Endothelial cell of umbilical vein (primary cell): ENCODE measurements around the gene TOMM6. TPM values are rescaled to one million over a fixed set of nuclear protein-coding genes. Genes with fewer than 3 reads are reported as not detected.

Experiments
- BruUV-seq: library from RNA; stranded (reverse); fragments of 400-500 nt; replicated peaks from 2 replicates; lab custom pipeline; 2021; lab: Mats Ljungman, UMichigan
- CTCF ChIA-PET: fragments of 300-600, 350-600 bp; sonication (Branson Sonifier 250); formaldehyde crosslinking; loops from one replicate; lab custom pipeline; 2021; ENCODE audit warnings: antibody characterized with exemption, inconsistent platforms; lab: Charles Lee
- POLR2A ChIA-PET: fragments of 300-600, 350-600 bp; sonication (Branson Sonifier 250); formaldehyde crosslinking; loops from one replicate; lab custom pipeline; 2021; ENCODE audit warnings: antibody characterized with exemption, inconsistent platforms; lab: Charles Lee
- DNase-seq: peaks from one replicate; pipeline ENCODE4 v3.0.0-alpha.2; 2011; ENCODE audit warnings: low read depth, low spot score
- FAIRE-seq: peaks from 2 replicates; lab custom pipeline; 2011; peaks lifted over from hg19 to GRCh38; lab: Jason Lieb, UNC
- H2AFZ ChIP-seq: 2 replicates; pipeline ENCODE4 v1.6.0; 2012; ENCODE audit warnings: low read depth, low read length, control low read depth, inconsistent platforms
- H3K27ac ChIP-seq: 2 replicates; pipeline ENCODE4 v1.5.1; 2011; ENCODE audit warnings: low read depth, mild to moderate bottlenecking, control low read depth, low read length, moderate library complexity; ENCODE audit not compliant: insufficient read depth
- H3K27me3 ChIP-seq, 2 experiments: 2 replicates each; pipeline versions ENCODE4 v1.6.0 to v1.6.1; 2011; ENCODE audit warnings: low read length in 2 of 2, mixed read lengths in 1 of 2; ENCODE audit not compliant: control insufficient read depth in 2 of 2, insufficient read depth in 2 of 2
- H3K36me3 ChIP-seq, 2 experiments: 2 replicates in 1 of 2; 3 replicates in 1 of 2; pipeline ENCODE4 v1.5.1; 2011; ENCODE audit warnings: low read length in 2 of 2, mild to moderate bottlenecking in 1 of 2, moderate library complexity in 1 of 2; ENCODE audit not compliant: control insufficient read depth in 2 of 2, insufficient read depth in 2 of 2; ENCODE audit errors: extremely low read depth in 1 of 2
- H3K4me1 ChIP-seq: 3 replicates; pipeline ENCODE4 v1.5.1; 2011; ENCODE audit warnings: mild to moderate bottlenecking, low read length; ENCODE audit not compliant: control insufficient read depth, insufficient read depth; ENCODE audit errors: extremely low read depth
- H3K4me2 ChIP-seq: 2 replicates; pipeline ENCODE4 v1.6.1; 2011; ENCODE audit warnings: low read length, control low read depth, mixed read lengths; ENCODE audit not compliant: insufficient read depth
- H3K4me3 ChIP-seq, 3 experiments: fragments of 200-600 bp in 1 of 3; sonication (generic), shearing (Covaris generic) in 1 of 3; replicated peaks in 1 of 3; 2 replicates each; pipeline ENCODE4 v1.5.1; 2011 to 2016; ENCODE audit warnings: control low read depth in 3 of 3, low read length in 3 of 3, mild to moderate bottlenecking in 2 of 3, inconsistent platforms in 1 of 3, low read depth in 1 of 3, moderate library complexity in 1 of 3; ENCODE audit not compliant: insufficient read depth in 1 of 3
- H3K79me2 ChIP-seq: 2 replicates; pipeline ENCODE4 v1.6.0; 2012; ENCODE audit warnings: low read length, inconsistent platforms; ENCODE audit not compliant: control insufficient read depth, insufficient read depth
- H3K9ac ChIP-seq: replicated peaks from 2 replicates; pipeline ENCODE3; 2011; ENCODE audit warnings: low read length, control low read depth; ENCODE audit not compliant: insufficient read depth; ENCODE audit errors: extremely low read depth
- H3K9me1 ChIP-seq: replicated peaks from 3 replicates; pipeline ENCODE4 v1.6.0; 2011; ENCODE audit warnings: mild to moderate bottlenecking, low read length; ENCODE audit not compliant: control insufficient read depth, insufficient read depth; ENCODE audit errors: extremely low read depth
- H3K9me3 ChIP-seq: replicated peaks from 2 replicates; pipeline ENCODE4 v1.5.1; 2012; ENCODE audit warnings: low read length, inconsistent platforms; ENCODE audit not compliant: control insufficient read depth, insufficient read depth
- H4K20me1 ChIP-seq: replicated peaks from 2 replicates; pipeline ENCODE3; 2011; ENCODE audit warnings: mild to moderate bottlenecking, low read length; ENCODE audit not compliant: control insufficient read depth, insufficient read depth; ENCODE audit errors: extremely low read depth
- CTCF ChIP-seq, 2 donors: IDR thresholded peaks; 1 replicate in 1 of 2; 2 replicates in 1 of 2; pipeline ENCODE4 v1.5.1; 2011; ENCODE audit warnings: low read length in 2 of 2, mild to moderate bottlenecking in 2 of 2, moderate library complexity in 2 of 2, control low read depth in 1 of 2, inconsistent platforms in 1 of 2, low read depth in 1 of 2; ENCODE audit not compliant: insufficient read depth in 1 of 2; ENCODE audit errors: extremely low read depth in 1 of 2
- EZH2 ChIP-seq: IDR thresholded peaks from 2 replicates; pipeline ENCODE4 v1.6.1; 2012; ENCODE audit warnings: borderline replicate concordance, low read depth, mild to moderate bottlenecking, moderate library complexity, low read length, inconsistent platforms; ENCODE audit not compliant: severe bottlenecking
- FOS ChIP-seq: IDR thresholded peaks from 2 replicates; pipeline ENCODE4 v1.6.1; 2011; ENCODE audit warnings: mild to moderate bottlenecking, low read length, moderate library complexity, borderline replicate concordance; ENCODE audit not compliant: insufficient read depth
- GATA2 ChIP-seq: IDR thresholded peaks from 2 replicates; pipeline ENCODE4 v1.7.0; 2011; ENCODE audit warnings: low read depth, mild to moderate bottlenecking, moderate library complexity, mixed read lengths, low read length; ENCODE audit not compliant: insufficient read length, insufficient read depth
- JUN ChIP-seq: IDR thresholded peaks from 2 replicates; pipeline ENCODE4 v1.6.1; 2011; ENCODE audit warnings: borderline replicate concordance, low read depth; ENCODE audit not compliant: insufficient read length, insufficient read depth
- MAX ChIP-seq: IDR thresholded peaks from 2 replicates; pipeline ENCODE4 v1.6.1; 2011; ENCODE audit not compliant: insufficient read depth, insufficient read length
- MYC ChIP-seq: IDR thresholded peaks from one replicate; pipeline ENCODE4 v1.6.1; 2011; ENCODE audit warnings: mild to moderate bottlenecking, low read depth, low read length
- POLR2A ChIP-seq: IDR thresholded peaks from 2 replicates; pipeline ENCODE4 v1.6.1; 2012; ENCODE audit warnings: low read depth, mild to moderate bottlenecking, control low read depth, low read length
- POLR2AphosphoS5 ChIP-seq: IDR thresholded peaks from 2 replicates; pipeline ENCODE4 v1.6.1; 2012; ENCODE audit warnings: low read depth, mild to moderate bottlenecking, control low read depth, low read length, moderate library complexity; ENCODE audit not compliant: insufficient read depth
- dilution Hi-C: fragments of 300-500 bp; cut with MboI; formaldehyde crosslinking; loops from one replicate; pipeline ENCODE4 v1.15.0; 2019; ENCODE audit warnings: low sequenced_read_pairs; ENCODE audit not compliant: extremely low pct_ligation_motif_present
- intact Hi-C: fragments of 100-400 bp; cut with micrococcal nuclease; formaldehyde crosslinking; loops from one replicate; pipeline ENCODE4 v1.10.0; 2022
- polyA plus RNA-seq, 4 experiments: library from polyadenylated mRNA; depleted of rRNA in 3 of 4; stranded (reverse) in 3 of 4; unstranded in 1 of 4; fragments of >200 nt; gene quantifications; 2 replicates each; pipeline versions ENCODE4 v1.2.1 to v1.2.3, GENCODE V29; 2011 to 2012; ENCODE audit warnings: missing spikeins in 1 of 4
- total RNA-seq: library from RNA; stranded (reverse); gene quantifications from 2 replicates; pipeline ENCODE4 v1.2.3, GENCODE V29; 2021

TOMM6 gene
- total and polyA plus RNA-seq, 2 donors (not counting 3 experiments of a cell fraction or from before 2014, with no cell fraction given) = 233 to 527 TPM

- no peaks in the 10 kb centered on the region for H3K79me2 ChIP-seq
- POLR2A ChIA-PET = no interaction called here
- no peak overlapping the region for H3K27ac ChIP-seq
- no peaks in the 10 kb centered on the region for H4K20me1 ChIP-seq
- no peaks in the 10 kb centered on the region for H3K9me3 ChIP-seq
- no peak overlapping the region for H2AFZ ChIP-seq
- no peaks in the 10 kb centered on the region for H3K36me3 ChIP-seq
- no peak overlapping the region for H3K9ac ChIP-seq
- BruUV-seq = no TSS peak
- CTCF ChIA-PET = no interaction called here
- TF ChIP-seq POLR2AphosphoS5 (no peak), JUN (no peak), EZH2 (no peak), FOS (no peak), MYC (no peak), POLR2A (no peak), CTCF (IDR thresholded peaks at IDR 0.05; ENCODE audit: extremely low read depth in 1 of 2, insufficient read depth in 1 of 2, low read depth in 1 of 2, low read length in 2 of 2) (no peak), MAX (no peak), GATA2 (no peak)
- H3K4me2 ChIP-seq = no peak overlapping the region
- no peaks in the 10 kb centered on the region for H3K9me1 ChIP-seq
- no peak overlapping the region for H3K4me3 ChIP-seq
- no peak for FAIRE-seq
- DNase-seq = no peak
- H3K4me1 ChIP-seq = no peaks in the 10 kb centered on the region
- intact Hi-C loops = no loop called here
- dilution Hi-C loops = no loop called here
- H3K27me3 ChIP-seq = peaks cover 0 to 1% of the 10 kb centered on the region in 2 experiments
Observed at GRCh38 chr6:41741625-41742490, 45.6 kb upstream of the TOMM6 start.
